HepG2 (cell line): ENCODE results near the gene SCAND1. TPM values are rescaled to one million over a fixed set of nuclear protein-coding genes. Genes with fewer than 3 reads are reported as not detected.

ENCODE experiments used
- ATAC-seq: fragments of 200-7000 bp; cut with Tn5 transposase; 3 replicates; pipeline ENCODE4 v1.9.1; 2020; ENCODE audit warnings: mild to moderate bottlenecking, moderate library complexity
- BruUV-seq: library from RNA; stranded (reverse); fragments of 400-500 nt; replicated peaks from 2 replicates; lab custom pipeline; 2021; lab: Mats Ljungman, UMichigan
- CTCF ChIA-PET: fragments of 300-600 bp; formaldehyde crosslinking; extraction: SDS; loops from one replicate; lab custom pipeline; 2021; ENCODE audit warnings: low total read pairs, inconsistent platforms, low intra/inter-chr PET ratio; lab: Yijun Ruan, JAX
- POLR2A ChIA-PET: fragments of 350-600 bp; sonication (Branson Sonifier 250); formaldehyde crosslinking; loops from one replicate; lab custom pipeline; 2020; ENCODE audit warnings: antibody characterized with exemption, inconsistent platforms; lab: Yijun Ruan, JAX
- DNase-seq: peaks from one replicate; pipeline ENCODE4 v3.0.0-alpha.2; 2015; ENCODE audit warnings: low spot score
- FAIRE-seq: peaks from 3 replicates; lab custom pipeline; 2011; peaks lifted over from hg19 to GRCh38; lab: Jason Lieb, UNC
- H2AFZ ChIP-seq: one replicate; pipeline ENCODE4 v1.6.1; 2011; ENCODE audit warnings: low read length, inconsistent platforms
- H3K27ac ChIP-seq: fragments of 300-600 bp; 3 replicates; pipeline ENCODE4 v1.8.0; 2011; ENCODE audit warnings: mixed run types, mild to moderate bottlenecking, mixed read lengths, low read length, inconsistent platforms; ENCODE audit not compliant: insufficient read depth; ENCODE audit errors: extremely low read length
- H3K27me3 ChIP-seq, 2 experiments: fragments of 200-600 bp in 1 of 2; 2 replicates in 1 of 2; 3 replicates in 1 of 2; pipeline versions ENCODE4 v1.6.0 to v1.8.0; 2011; ENCODE audit warnings: low read length in 2 of 2, mild to moderate bottlenecking in 2 of 2, moderate library complexity in 2 of 2, inconsistent platforms in 1 of 2; ENCODE audit not compliant: insufficient read depth in 2 of 2, control insufficient read depth in 1 of 2
- H3K36me3 ChIP-seq, 2 experiments: fragments of 200-600 bp in 1 of 2; replicated peaks in 1 of 2; 2 replicates in 1 of 2; 3 replicates in 1 of 2; pipeline versions ENCODE4 v1.5.1 to v1.8.0; 2011; ENCODE audit warnings: low read length in 2 of 2, inconsistent platforms in 1 of 2; ENCODE audit not compliant: insufficient read depth in 2 of 2, control insufficient read depth in 1 of 2
- H3K4me1 ChIP-seq: 2 replicates; pipeline ENCODE4 v1.5.1; 2012; ENCODE audit warnings: low read length, inconsistent platforms; ENCODE audit not compliant: insufficient read depth
- H3K4me2 ChIP-seq: 2 replicates; pipeline ENCODE4 v1.6.0; 2011; ENCODE audit warnings: low read depth, low read length, inconsistent platforms
- H3K4me3 ChIP-seq, 3 experiments: fragments of 200-600 bp in 1 of 3; sonication (generic), shearing (Covaris generic) in 1 of 3; replicated peaks in 1 of 3; 2 replicates each; pipeline ENCODE4 v1.5.1; 2011 to 2016; ENCODE audit warnings: low read length in 3 of 3, inconsistent platforms in 2 of 3, low read depth in 2 of 3, mild to moderate bottlenecking in 2 of 3, control low read depth in 1 of 3, mixed read lengths in 1 of 3; ENCODE audit not compliant: insufficient read depth in 1 of 3
- H3K79me2 ChIP-seq: one replicate; pipeline ENCODE4 v1.6.1; 2011; ENCODE audit warnings: low read length, inconsistent platforms; ENCODE audit not compliant: insufficient read depth
- H3K9ac ChIP-seq: 2 replicates; pipeline ENCODE4 v1.6.0; 2011; ENCODE audit warnings: mild to moderate bottlenecking, low read depth, low read length, inconsistent platforms; ENCODE audit not compliant: insufficient read depth
- H3K9me3 ChIP-seq: 2 replicates; pipeline ENCODE4 v1.5.1; 2012; ENCODE audit warnings: mild to moderate bottlenecking, low read length
- H4K20me1 ChIP-seq: 2 replicates; pipeline ENCODE4 v1.6.0; 2011; ENCODE audit warnings: inconsistent platforms, mild to moderate bottlenecking, low read length, moderate library complexity; ENCODE audit not compliant: insufficient read depth
- CEBPZ ChIP-seq: IDR thresholded peaks from 2 replicates; pipeline ENCODE4 v1.6.1; 2012; ENCODE audit warnings: low read length, improper control_type of control experiment
- FIP1L1 ChIP-seq: fragments of 200-400 bp; formaldehyde crosslinking; IDR thresholded peaks from 2 replicates; pipeline ENCODE4 v1.6.1; 2018; ENCODE audit warnings: low read depth, mild to moderate bottlenecking, low read length, moderate library complexity, borderline replicate concordance; ENCODE audit not compliant: insufficient read depth
- FOXO4 ChIP-seq: sonication (generic); formaldehyde crosslinking; conservative IDR thresholded peaks from 2 replicates; pipeline ENCODE4 v1.8.1; 2023; ENCODE audit warnings: missing genetic modification reagents
- IKZF4 ChIP-seq: sonication (generic); formaldehyde crosslinking; IDR thresholded peaks from 2 replicates; pipeline ENCODE4 v1.5.1; 2020; ENCODE audit warnings: borderline replicate concordance, mild to moderate bottlenecking, low read depth, missing genetic modification reagents; ENCODE audit errors: not compliant biosample characterization
- IRF1 ChIP-seq: sonication (generic); formaldehyde crosslinking; IDR thresholded peaks from 2 replicates; pipeline ENCODE4 v1.4.0; 2020; ENCODE audit warnings: low read depth, mild to moderate bottlenecking, missing genetic modification reagents
- NKX3-1 ChIP-seq: sonication (generic); formaldehyde crosslinking; IDR thresholded peaks from 2 replicates; pipeline ENCODE4 v1.5.0; 2020; ENCODE audit warnings: missing genetic modification reagents
- PBX2 ChIP-seq: IDR thresholded peaks from 2 replicates; pipeline ENCODE4 v1.6.1; 2016; ENCODE audit warnings: control low read depth
- RFX5 ChIP-seq: IDR thresholded peaks from 2 replicates; pipeline ENCODE4 v1.6.1; 2011; ENCODE audit warnings: low read depth, low read length, improper control_type of control experiment
- SNRNP70 ChIP-seq: fragments of 200-400 bp; formaldehyde crosslinking; IDR thresholded peaks from 2 replicates; pipeline ENCODE4 v1.6.1; 2017; ENCODE audit warnings: mild to moderate bottlenecking, low read depth, low read length, moderate library complexity
- SRF ChIP-seq: IDR thresholded peaks from 2 replicates; pipeline ENCODE4 v1.6.1; 2011; ENCODE audit warnings: mild to moderate bottlenecking, low read depth, low read length, moderate library complexity
- U2AF2 ChIP-seq: fragments of 200-400 bp; formaldehyde crosslinking; IDR thresholded peaks from 2 replicates; pipeline ENCODE4 v1.6.1; 2017; ENCODE audit warnings: low read depth, mild to moderate bottlenecking, low read length
- ZBTB37 ChIP-seq: sonication (generic); formaldehyde crosslinking; IDR thresholded peaks from 2 replicates; pipeline ENCODE4 v1.4.0; 2020; ENCODE audit warnings: mild to moderate bottlenecking, missing genetic modification reagents
- ZKSCAN5 ChIP-seq: sonication (generic); formaldehyde crosslinking; IDR thresholded peaks from 2 replicates; pipeline ENCODE4 v1.5.1; 2020; ENCODE audit warnings: mild to moderate bottlenecking, missing genetic modification reagents
- ZNF124 ChIP-seq: sonication (generic); formaldehyde crosslinking; IDR thresholded peaks from 2 replicates; pipeline ENCODE4 v1.4.0; 2020; ENCODE audit warnings: missing genetic modification reagents
- ZNF572 ChIP-seq: sonication (generic); formaldehyde crosslinking; IDR thresholded peaks from 2 replicates; pipeline ENCODE4 v1.5.1; 2020; ENCODE audit warnings: mild to moderate bottlenecking, missing genetic modification reagents
- WGBS: methylation state at CpG from one replicate; pipeline ENCODE4 v1.1.6; 2017; ENCODE audit warnings: low lambda C conversion rate; 5-methylcytosine and 5-hydroxymethylcytosine counted together
- in situ Hi-C: cut with HindIII; loops from 2 replicates; pipeline ENCODE4 v1.10.0; 2017; ENCODE audit warnings: low pct_unique_long_range_greater_than_20kb; ENCODE audit not compliant: extremely low pct_ligation_motif_present
- intact Hi-C: fragments of 100-400 bp; cut with micrococcal nuclease; formaldehyde crosslinking; loops from one replicate; pipeline ENCODE4 v1.10.0; 2022; ENCODE audit not compliant: unreplicated experiment
- polyA plus RNA-seq, 8 experiments: library from polyadenylated mRNA; depleted of rRNA in 3 of 8; stranded (reverse) in 7 of 8; unstranded in 1 of 8; fragments of >200 nt; fragmentation: Illumina TruSeq in 4 of 8; extraction: Trizol in 4 of 8; gene quantifications; 2 replicates each; pipeline versions ENCODE4 v1.2.1 to v1.2.3, GENCODE V29; 2011 to 2016; ENCODE audit warnings: low read depth in 4 of 8, missing spikeins in 1 of 8, mixed read lengths in 1 of 8; ENCODE audit not compliant: insufficient read depth in 1 of 8
- total RNA-seq, 5 experiments: library from RNA; depleted of rRNA; stranded (reverse); fragments of >200 nt; fragmentation: Illumina TruSeq; extraction: Trizol; gene quantifications; 2 replicates each; pipeline ENCODE4 v1.2.3, GENCODE V29; 2016; ENCODE audit warnings: low read depth in 1 of 5

SCAND1 gene
- total and polyA plus RNA-seq, 2 of the 13 experiments (the other 11 are each of a cell fraction or from before 2014, with no cell fraction given): 19.3 to 109 TPM

GRCh38 chr20:35956616-35957015, 2.3 kb upstream of the SCAND1 start (continued):
- TF ChIP-seq SRF (no peak), NKX3-1 (CRISPR knock-in tag) (no peak), IKZF4 (CRISPR knock-in tag) (no peak), IRF1 (CRISPR knock-in tag) (no peak), ZNF572 (CRISPR knock-in tag) (no peak), ZNF124 (CRISPR knock-in tag) (no peak)

- ChIA-PET POLR2A (interaction anchor here (0.8 to 4.3 kb wide), 48 partner anchors 9 to 1962 kb away, joined by 3 to 72 read pairs (median 6); partner anchors contain the start of genes AAR2, CEP250, CPNE1 and EIF6), CTCF (interaction anchor here (1.2 to 1.5 kb wide), 2 partner anchors 38 to 184 kb away, joined by 6 to 7 read pairs; no protein-coding TSS in a partner anchor)
- under 1% methylated on average over 19 of the region's 19 CpGs for WGBS
- H3K9me3 ChIP-seq: no peaks in the 10 kb centered on the region
- H3K4me3 ChIP-seq: peak overlapping the region; percentile 74 to 99 (median 97)
- no peak for FAIRE-seq
- peak overlapping the region; percentile 93 for H3K4me2 ChIP-seq
- peaks cover 5% of the 10 kb centered on the region; the same call in 1 of the 2 replicates for H4K20me1 ChIP-seq
- ATAC-seq: peak; percentile 6
- intact Hi-C loops: no loop called here
- peak overlapping the region; percentile 99 for H3K9ac ChIP-seq
- H3K4me1 ChIP-seq: peaks cover 23% of the 10 kb centered on the region
- H3K27me3 ChIP-seq: no peaks in the 10 kb centered on the region; a peak in 1 of 5 replicates
- DNase-seq: peak; percentile 58
- BruUV-seq: TSS peak; percentile 94
- H3K27ac ChIP-seq: peak overlapping the region; percentile 97
- H3K36me3 ChIP-seq: no peaks in the 10 kb centered on the region; a peak in 1 of 5 replicates
- H3K79me2 ChIP-seq: peaks cover 18% of the 10 kb centered on the region
- in situ Hi-C loops: no loop called here
- peak overlapping the region; percentile 91 for H2AFZ ChIP-seq
- TF ChIP-seq RFX5: no peak; the same call in 1 of the 2 replicates
- peak; percentile 1; the same call in 1 of the 2 replicates for TF ChIP-seq ZKSCAN5 (CRISPR knock-in tag)
- 0 out of 2 replicates have a peak, but pooled peaks have one; percentile 77 for TF ChIP-seq FOXO4
- TF ChIP-seq PBX2: 0 out of 2 replicates have a peak, but pooled peaks have one; percentile 7
- 0 out of 2 replicates have a peak, but pooled peaks have one; percentile 14 for TF ChIP-seq U2AF2
- TF ChIP-seq SNRNP70: no peak
- TF ChIP-seq ZBTB37 (CRISPR knock-in tag): no peak
- no peak for TF ChIP-seq FIP1L1
- no peak for TF ChIP-seq CEBPZ
These were observed 577 bp upstream of the SCAND1 start for GRCh38 chr20:35954907-35955251.
